DMS 273 treated with DMSO at 0.1 percent for 48 hours (cell line): ENCODE measurements around the gene TENM4.

Experiments used
- DNase-seq: peaks from one replicate; lab custom pipeline; 2025; lab: John Stamatoyannopoulos, UW

The TENM4 gene

GRCh38 chr11:79418241-79418640, 22.6 kb downstream of the TENM4 start:
- DNase-seq: no peak

GRCh38 chr11:79417069-79417920, 23.5 kb downstream of the TENM4 start:
- DNase-seq: no peak

- no peak for DNase-seq
Measured at GRCh38 chr11:79415912-79416311, 24.9 kb downstream of the TENM4 start.

GRCh38 chr11:79415411-79415810, 25.4 kb downstream of the TENM4 start:
- no peak for DNase-seq

GRCh38 chr11:79414644-79415317, 26.0 kb downstream of the TENM4 start:
- DNase-seq: no peak

GRCh38 chr11:79414041-79414440, 26.8 kb downstream of the TENM4 start:
- DNase-seq: no peak

- DNase-seq: peak; percentile 41
Measured at GRCh38 chr11:79413268-79413667, 27.6 kb downstream of the TENM4 start.

GRCh38 chr11:79412761-79413160, 28.1 kb downstream of the TENM4 start:
- DNase-seq: no peak

- DNase-seq: no peak
Measured at GRCh38 chr11:79409330-79409729, 31.5 kb downstream of the TENM4 start.

GRCh38 chr11:79406376-79406775, 34.5 kb downstream of the TENM4 start:
- DNase-seq: no peak

- no peak for DNase-seq
Measured at GRCh38 chr11:79404806-79405205, 36.0 kb downstream of the TENM4 start.

GRCh38 chr11:79404325-79404724, 36.5 kb downstream of the TENM4 start:
- no peak for DNase-seq

GRCh38 chr11:79403839-79404238, 37.0 kb downstream of the TENM4 start:
- DNase-seq: no peak

- DNase-seq: no peak
Measured at GRCh38 chr11:79402912-79403311, 37.9 kb downstream of the TENM4 start.

- DNase-seq: peak; percentile 0
Measured at GRCh38 chr11:79400717-79401330, 40.0 kb downstream of the TENM4 start.

GRCh38 chr11:79400206-79400605, 40.6 kb downstream of the TENM4 start:
- DNase-seq: no peak

GRCh38 chr11:79397252-79397651, 43.6 kb downstream of the TENM4 start:
- no peak for DNase-seq

- DNase-seq: no peak
Measured at GRCh38 chr11:79396674-79397073, 44.2 kb downstream of the TENM4 start.

GRCh38 chr11:79396001-79396400, 44.8 kb downstream of the TENM4 start:
- DNase-seq: no peak

- peak; percentile 18 for DNase-seq
Measured at GRCh38 chr11:79393362-79394043, 47.3 kb downstream of the TENM4 start.

GRCh38 chr11:79392161-79392560, 48.7 kb downstream of the TENM4 start:
- no peak for DNase-seq

GRCh38 chr11:79390923-79391322, 49.9 kb downstream of the TENM4 start:
- DNase-seq: no peak
